ENCODE measurements around the gene TGM4.

The TGM4 gene

GRCh38 chr3:44896440-44896839, 22.0 kb downstream of the TGM4 start:
- ChIA-PET POLR2A (no interaction called here), CTCF (no interaction called here)
- no peak for DNase-seq (ENCODE audit: extremely low spot score)

GRCh38 chr3:44899683-44900367, 25.4 kb downstream of the TGM4 start:
- DNase-seq (ENCODE audit: extremely low spot score): no peak
- ChIA-PET POLR2A (no interaction called here), CTCF (no interaction called here)
- no peak for TF ChIP-seq CTCF (IDR thresholded peaks at IDR 0.05; ENCODE audit: control extremely low read depth, extremely low read depth, low read depth, missing control alignments)

More at GRCh38 chr3:44896440-44896839, 22.0 kb downstream of the TGM4 start:
- no peak for TF ChIP-seq CTCF (IDR thresholded peaks at IDR 0.05; ENCODE audit: control extremely low read depth, extremely low read depth, low read depth, missing control alignments)

- ChIA-PET CTCF (interaction anchor here (1.0 to 1.6 kb wide), 3 partner anchors 11 to 14 kb away, joined by 3 to 6 read pairs (median 3); no protein-coding TSS in a partner anchor), POLR2A (no interaction called here)
- no peak for TF ChIP-seq CTCF (IDR thresholded peaks at IDR 0.05; ENCODE audit: control extremely low read depth, extremely low read depth, low read depth, missing control alignments)
- DNase-seq (ENCODE audit: extremely low spot score): no peak
These were observed 28.2 kb downstream of the TGM4 start for GRCh38 chr3:44902628-44903027.

- POLR2A ChIA-PET: no interaction called here
- DNase-seq (ENCODE audit: extremely low spot score): no peak
- CTCF ChIA-PET: interaction anchor here (1.2 kb wide), 1 partner anchor 11 kb away, joined by 3 read pairs; no protein-coding TSS in a partner anchor
- TF ChIP-seq CTCF (IDR thresholded peaks at IDR 0.05; ENCODE audit: control extremely low read depth, extremely low read depth, low read depth, missing control alignments): no peak
These were observed 28.9 kb downstream of the TGM4 start for GRCh38 chr3:44903314-44903713.

- ChIA-PET CTCF (interaction anchor here (14.3 kb wide), 1 partner anchor 370 kb away, joined by 95 read pairs; no protein-coding TSS in a partner anchor), POLR2A (no interaction called here)
- no peak for TF ChIP-seq CTCF (IDR thresholded peaks at IDR 0.05; ENCODE audit: control extremely low read depth, extremely low read depth, low read depth, missing control alignments)
- DNase-seq (ENCODE audit: extremely low spot score): no peak
These were observed 29.3 kb downstream of the TGM4 start for GRCh38 chr3:44903751-44904150.

- ChIA-PET POLR2A (no interaction called here), CTCF (interaction anchor here (1.6 to 14.3 kb wide), 2 partner anchors 8 to 372 kb away, joined by 8 to 95 read pairs; no protein-coding TSS in a partner anchor)
- no peak for TF ChIP-seq CTCF (IDR thresholded peaks at IDR 0.05; ENCODE audit: control extremely low read depth, extremely low read depth, low read depth, missing control alignments)
- DNase-seq (ENCODE audit: extremely low spot score): no peak
These were observed 31.2 kb downstream of the TGM4 start for GRCh38 chr3:44905446-44906157.
